ENCODE measurements around the gene FBXL13. TPM values are rescaled to one million over a fixed set of nuclear protein-coding genes. Genes with fewer than 3 reads are reported as not detected.
"Not testable (repeated sequence)": the region's sequence is repeated elsewhere in the genome, so short reads cannot be mapped to it uniquely, and the experiment has no call there.

The FBXL13 gene
- total RNA-seq, 1 experiment from 2014 or later: 40.6 TPM

GRCh38 chr7:102873470-102874165 lies 201.0 kb downstream of the FBXL13 start:
- DNase-seq (ENCODE audit: extremely low read depth, low read depth): no peak

- DNase-seq (ENCODE audit: extremely low read depth, low read depth): no peak
Observed at GRCh38 chr7:102872460-102872859, 202.1 kb downstream of the FBXL13 start.

- DNase-seq (ENCODE audit: extremely low read depth, low read depth): no peak
Observed at GRCh38 chr7:102869195-102869594, 205.4 kb downstream of the FBXL13 start.

- no peak for DNase-seq (ENCODE audit: extremely low read depth, low read depth)
Observed at GRCh38 chr7:102866535-102867215, 207.9 kb downstream of the FBXL13 start.

GRCh38 chr7:102864958-102865357 lies 209.6 kb downstream of the FBXL13 start:
- no peak for DNase-seq (ENCODE audit: extremely low read depth, low read depth)

- no peak for DNase-seq (ENCODE audit: extremely low read depth, low read depth)
Observed at GRCh38 chr7:102860351-102860811, 214.2 kb downstream of the FBXL13 start.

- DNase-seq (ENCODE audit: extremely low read depth, low read depth): no peak
Observed at GRCh38 chr7:102859799-102860125, 214.8 kb downstream of the FBXL13 start.

- DNase-seq (ENCODE audit: extremely low read depth, low read depth): no peak
Observed at GRCh38 chr7:102859084-102859798, 215.4 kb downstream of the FBXL13 start.

- no peak for DNase-seq (ENCODE audit: extremely low read depth, low read depth)
Observed at GRCh38 chr7:102856036-102856435, 218.6 kb downstream of the FBXL13 start.

GRCh38 chr7:102849538-102849937 lies 225.1 kb downstream of the FBXL13 start:
- no peak for DNase-seq (ENCODE audit: extremely low read depth, low read depth)

GRCh38 chr7:102849079-102849478 lies 225.5 kb downstream of the FBXL13 start:
- DNase-seq (ENCODE audit: extremely low read depth, low read depth): no peak

- no peak for DNase-seq (ENCODE audit: extremely low read depth, low read depth)
Observed at GRCh38 chr7:102845346-102845745, 229.2 kb downstream of the FBXL13 start.

- no peak for DNase-seq (ENCODE audit: extremely low read depth, low read depth)
Observed at GRCh38 chr7:102843850-102844249, 230.7 kb downstream of the FBXL13 start.

GRCh38 chr7:102842284-102842683 lies 232.3 kb downstream of the FBXL13 start:
- DNase-seq (ENCODE audit: extremely low read depth, low read depth): no peak

GRCh38 chr7:102841290-102841689 lies 233.3 kb downstream of the FBXL13 start:
- DNase-seq (ENCODE audit: extremely low read depth, low read depth): no peak

GRCh38 chr7:102840404-102840803 lies 234.2 kb downstream of the FBXL13 start:
- DNase-seq (ENCODE audit: extremely low read depth, low read depth): no peak

GRCh38 chr7:102838572-102839101 lies 236.0 kb downstream of the FBXL13 start:
- DNase-seq (ENCODE audit: extremely low read depth, low read depth): not testable (repeated sequence)

GRCh38 chr7:102837802-102838201 lies 236.8 kb downstream of the FBXL13 start:
- DNase-seq (ENCODE audit: extremely low read depth, low read depth): no peak

- no peak for DNase-seq (ENCODE audit: extremely low read depth, low read depth)
Observed at GRCh38 chr7:102836977-102837376, 237.6 kb downstream of the FBXL13 start.

- peak; percentile 22 for DNase-seq (ENCODE audit: extremely low read depth, low read depth)
Observed at GRCh38 chr7:102836191-102836919, 238.2 kb downstream of the FBXL13 start.

- no peak for DNase-seq (ENCODE audit: extremely low read depth, low read depth)
Observed at GRCh38 chr7:102834999-102835398, 239.6 kb downstream of the FBXL13 start.
